SK-N-SH treated with all-trans-retinoic acid at 6 μM for 48 hours (cell line): ENCODE data around the gene FOXK1.

Experiments used
- ATAC-seq: fragments of 200-7000 bp; cut with Tn5 transposase; 3 replicates; pipeline ENCODE4 v1.9.1; 2020; ENCODE audit warnings: mild to moderate bottlenecking, moderate library complexity
- ARNTL ChIP-seq: fragments of 450-650 bp; formaldehyde crosslinking; IDR thresholded peaks from 2 replicates; pipeline ENCODE4 v1.5.0; 2020; ENCODE audit warnings: low read depth, mild to moderate bottlenecking, moderate library complexity, borderline replicate concordance
- BACH2 ChIP-seq: fragments of 250-450 bp; sonication (Bioruptor Pico); IDR thresholded peaks from 2 replicates; pipeline ENCODE4 v1.9.0; 2021; ENCODE audit warnings: mild to moderate bottlenecking, borderline replicate concordance
- CSDC2 ChIP-seq: fragments of 250-450 bp; sonication (Bioruptor Pico); IDR thresholded peaks from 2 replicates; pipeline ENCODE4 v1.5.0; 2020; ENCODE audit warnings: mild to moderate bottlenecking, moderate library complexity
- CSRNP3 ChIP-seq: fragments of 250-450 bp; sonication (Bioruptor Pico); IDR thresholded peaks from 2 replicates; pipeline ENCODE4 v1.5.1; 2021; ENCODE audit warnings: mild to moderate bottlenecking, moderate library complexity
- ESRRG ChIP-seq: fragments of 250-450 bp; sonication (Bioruptor Pico); IDR thresholded peaks from 2 replicates; pipeline ENCODE4 v1.6.1; 2021; ENCODE audit warnings: mild to moderate bottlenecking
- GLIS3 ChIP-seq: fragments of 250-450 bp; sonication (Bioruptor Pico); IDR thresholded peaks from 2 replicates; pipeline ENCODE4 v1.5.0; 2020; ENCODE audit warnings: mild to moderate bottlenecking, moderate library complexity
- PATZ1 ChIP-seq: fragments of 250-450 bp; sonication (Bioruptor Pico); IDR thresholded peaks from 2 replicates; pipeline ENCODE4 v1.8.0; 2020; ENCODE audit warnings: mild to moderate bottlenecking, moderate library complexity, borderline replicate concordance
- SNAI2 ChIP-seq: fragments of 250-450 bp; sonication (Bioruptor Pico); IDR thresholded peaks from 2 replicates; pipeline ENCODE4 v1.5.0; 2020; ENCODE audit warnings: mild to moderate bottlenecking, moderate library complexity
- TCF4 ChIP-seq: fragments of 250-450 bp; sonication (Bioruptor Pico); IDR thresholded peaks from 2 replicates; pipeline ENCODE4 v1.8.0; 2021; ENCODE audit warnings: mild to moderate bottlenecking, moderate library complexity, borderline replicate concordance
- TOX ChIP-seq: fragments of 250-450 bp; sonication (Bioruptor Pico); IDR thresholded peaks from 2 replicates; pipeline ENCODE4 v1.8.0; 2021; ENCODE audit warnings: mild to moderate bottlenecking, moderate library complexity, borderline replicate concordance
- ZFP30 ChIP-seq: fragments of 450-650 bp; formaldehyde crosslinking; IDR thresholded peaks from 2 replicates; pipeline ENCODE4 v1.5.0; 2022; ENCODE audit warnings: mild to moderate bottlenecking, moderate library complexity
- ZNF8 ChIP-seq: fragments of 450-650 bp; formaldehyde crosslinking; IDR thresholded peaks from 2 replicates; pipeline ENCODE4 v1.5.0; 2020; ENCODE audit warnings: mild to moderate bottlenecking, moderate library complexity
- TF ChIP-seq, protein P1 (sequence below): fragments of 250-450 bp; sonication (Bioruptor Pico); IDR thresholded peaks from 2 replicates; pipeline ENCODE4 v1.5.0; 2020; ENCODE audit warnings: mild to moderate bottlenecking, moderate library complexity
- TF ChIP-seq, protein P2 (sequence below): fragments of 250-450 bp; sonication (Bioruptor Pico); IDR thresholded peaks from 2 replicates; pipeline ENCODE4 v1.8.0; 2021; ENCODE audit warnings: low read depth, mild to moderate bottlenecking, moderate library complexity, borderline replicate concordance

FOXK1 gene

DNA sequence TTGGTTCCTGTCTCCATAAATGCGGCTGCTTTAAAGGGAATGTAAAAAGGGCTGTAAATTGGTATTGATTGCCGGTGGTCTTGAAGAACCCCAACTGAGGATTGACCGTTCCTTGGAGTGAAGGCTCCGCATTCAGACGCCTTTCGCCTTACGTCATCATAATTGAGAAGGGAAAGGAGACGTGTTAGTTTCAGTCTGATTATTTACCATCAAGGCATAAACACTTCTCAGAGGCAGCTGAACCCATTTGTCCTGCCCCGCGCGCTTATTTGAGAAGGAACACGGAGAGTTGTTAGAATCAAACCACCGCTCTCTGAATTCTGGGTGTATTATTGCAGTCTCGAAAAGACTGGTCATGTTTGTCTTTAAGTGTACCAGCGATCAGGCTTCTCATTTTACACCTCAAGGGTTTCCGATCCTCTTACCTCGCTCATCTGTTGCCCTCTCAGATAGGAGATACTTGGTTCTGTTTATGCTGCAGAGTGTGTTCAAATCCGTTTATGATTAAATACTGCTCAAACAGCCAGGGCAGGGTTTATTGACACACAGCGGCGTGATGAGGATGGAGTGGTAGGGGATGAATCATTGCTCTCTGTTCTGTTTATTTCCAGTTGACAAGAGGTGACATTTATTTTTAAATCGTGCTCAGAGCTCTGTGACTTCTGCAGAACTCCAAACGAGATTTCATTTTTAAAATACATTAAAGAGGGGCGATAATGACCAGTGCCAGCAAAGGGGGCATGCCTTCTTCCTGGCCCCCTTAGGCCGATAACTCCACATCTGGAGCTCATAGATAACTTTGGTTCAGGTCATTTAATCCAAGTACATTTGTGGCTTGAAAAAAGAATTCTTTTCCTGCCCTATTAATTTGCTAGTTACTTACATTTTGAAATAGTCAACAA is 30.4 kb downstream of the FOXK1 start (continued):
- TF ChIP-seq, protein P1, sequence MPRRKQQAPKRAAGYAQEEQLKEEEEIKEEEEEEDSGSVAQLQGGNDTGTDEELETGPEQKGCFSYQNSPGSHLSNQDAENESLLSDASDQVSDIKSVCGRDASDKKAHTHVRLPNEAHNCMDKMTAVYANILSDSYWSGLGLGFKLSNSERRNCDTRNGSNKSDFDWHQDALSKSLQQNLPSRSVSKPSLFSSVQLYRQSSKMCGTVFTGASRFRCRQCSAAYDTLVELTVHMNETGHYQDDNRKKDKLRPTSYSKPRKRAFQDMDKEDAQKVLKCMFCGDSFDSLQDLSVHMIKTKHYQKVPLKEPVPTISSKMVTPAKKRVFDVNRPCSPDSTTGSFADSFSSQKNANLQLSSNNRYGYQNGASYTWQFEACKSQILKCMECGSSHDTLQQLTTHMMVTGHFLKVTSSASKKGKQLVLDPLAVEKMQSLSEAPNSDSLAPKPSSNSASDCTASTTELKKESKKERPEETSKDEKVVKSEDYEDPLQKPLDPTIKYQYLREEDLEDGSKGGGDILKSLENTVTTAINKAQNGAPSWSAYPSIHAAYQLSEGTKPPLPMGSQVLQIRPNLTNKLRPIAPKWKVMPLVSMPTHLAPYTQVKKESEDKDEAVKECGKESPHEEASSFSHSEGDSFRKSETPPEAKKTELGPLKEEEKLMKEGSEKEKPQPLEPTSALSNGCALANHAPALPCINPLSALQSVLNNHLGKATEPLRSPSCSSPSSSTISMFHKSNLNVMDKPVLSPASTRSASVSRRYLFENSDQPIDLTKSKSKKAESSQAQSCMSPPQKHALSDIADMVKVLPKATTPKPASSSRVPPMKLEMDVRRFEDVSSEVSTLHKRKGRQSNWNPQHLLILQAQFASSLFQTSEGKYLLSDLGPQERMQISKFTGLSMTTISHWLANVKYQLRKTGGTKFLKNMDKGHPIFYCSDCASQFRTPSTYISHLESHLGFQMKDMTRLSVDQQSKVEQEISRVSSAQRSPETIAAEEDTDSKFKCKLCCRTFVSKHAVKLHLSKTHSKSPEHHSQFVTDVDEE (CRISPR knock-in tag), result no peak
- no peak for TF ChIP-seq SNAI2

GRCh38 chr7:4713183-4713784 is 31.2 kb downstream of the FOXK1 start:
- TF ChIP-seq ZNF8 (CRISPR knock-in tag), result no peak
- TF ChIP-seq SNAI2, result no peak
- TF ChIP-seq TOX (CRISPR knock-in tag), result no peak
- TF ChIP-seq CSDC2 (CRISPR knock-in tag), result no peak
- TF ChIP-seq, protein P1 (CRISPR knock-in tag), result no peak
- no peak for TF ChIP-seq ZFP30 (CRISPR knock-in tag)
- no peak for TF ChIP-seq CSRNP3 (CRISPR knock-in tag)
- TF ChIP-seq PATZ1 (CRISPR knock-in tag), result no peak
- TF ChIP-seq, protein P2, sequence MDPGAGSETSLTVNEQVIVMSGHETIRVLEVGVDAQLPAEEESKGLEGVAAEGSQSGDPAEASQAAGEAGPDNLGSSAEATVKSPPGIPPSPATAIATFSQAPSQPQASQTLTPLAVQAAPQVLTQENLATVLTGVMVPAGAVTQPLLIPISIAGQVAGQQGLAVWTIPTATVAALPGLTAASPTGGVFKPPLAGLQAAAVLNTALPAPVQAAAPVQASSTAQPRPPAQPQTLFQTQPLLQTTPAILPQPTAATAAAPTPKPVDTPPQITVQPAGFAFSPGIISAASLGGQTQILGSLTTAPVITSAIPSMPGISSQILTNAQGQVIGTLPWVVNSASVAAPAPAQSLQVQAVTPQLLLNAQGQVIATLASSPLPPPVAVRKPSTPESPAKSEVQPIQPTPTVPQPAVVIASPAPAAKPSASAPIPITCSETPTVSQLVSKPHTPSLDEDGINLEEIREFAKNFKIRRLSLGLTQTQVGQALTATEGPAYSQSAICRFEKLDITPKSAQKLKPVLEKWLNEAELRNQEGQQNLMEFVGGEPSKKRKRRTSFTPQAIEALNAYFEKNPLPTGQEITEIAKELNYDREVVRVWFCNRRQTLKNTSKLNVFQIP (CRISPR knock-in tag), result no peak
- TF ChIP-seq BACH2 (CRISPR knock-in tag), result no peak
- TF ChIP-seq TCF4 (CRISPR knock-in tag), result no peak
- TF ChIP-seq, all 23 proteins: peak for 0
- ATAC-seq, result no peak

GRCh38 chr7:4714161-4714700 is 32.1 kb downstream of the FOXK1 start:
- no peak for ATAC-seq
- TF ChIP-seq PATZ1 (CRISPR knock-in tag), result no peak
- TF ChIP-seq ESRRG (CRISPR knock-in tag), result no peak
- TF ChIP-seq ARNTL (CRISPR knock-in tag), result no peak
- TF ChIP-seq TOX (CRISPR knock-in tag), result no peak
- TF ChIP-seq CSRNP3 (CRISPR knock-in tag), result no peak
- TF ChIP-seq GLIS3 (CRISPR knock-in tag), result no peak
- TF ChIP-seq ZFP30 (CRISPR knock-in tag), result no peak
- no peak for TF ChIP-seq TCF4 (CRISPR knock-in tag)
- TF ChIP-seq, protein P1 (CRISPR knock-in tag), result no peak
